WTC11 (cell line): ENCODE measurements around the gene CDK6. TPM values are rescaled to one million over a fixed set of nuclear protein-coding genes. Genes with fewer than 3 reads are reported as not detected.
A peak's percentile ranks its signal among the peaks of the same experiment; 100 is the strongest.

Experiments used
- ATAC-seq: fragments of 200-7000 bp; cut with Tn5 transposase; 2 replicates; pipeline ENCODE4 v1.10.0; 2021; ENCODE audit warnings: mild to moderate bottlenecking, moderate library complexity
- CTCF ChIA-PET: fragments of 300-600 bp; sonication (Branson Sonifier 250); formaldehyde crosslinking; loops from one replicate; lab custom pipeline; 2021; ENCODE audit warnings: antibody characterized with exemption; lab: Charles Lee
- POLR2A ChIA-PET: fragments of 350-600 bp; sonication (Branson Sonifier 250); formaldehyde crosslinking; loops from one replicate; lab custom pipeline; 2021; ENCODE audit warnings: antibody characterized with exemption; lab: Charles Lee
- DNase-seq: peaks from one replicate; pipeline ENCODE4 v3.0.0; 2021; ENCODE audit warnings: low spot score
- H3K27ac Mint-ChIP-seq: 2 replicates; pipeline ENCODE4 v1.8.0; 2021; ENCODE audit warnings: mixed read lengths
- H3K27me3 Mint-ChIP-seq: 2 replicates; pipeline ENCODE4 v1.8.0; 2021; ENCODE audit warnings: low read depth, mild to moderate bottlenecking, moderate library complexity, mixed read lengths
- H3K36me3 Mint-ChIP-seq: 2 replicates; pipeline ENCODE4 v1.8.0; 2021; ENCODE audit warnings: mixed read lengths
- H3K4me1 Mint-ChIP-seq: 2 replicates; pipeline ENCODE4 v1.8.0; 2022; ENCODE audit warnings: mixed read lengths
- H3K4me3 Mint-ChIP-seq: 2 replicates; pipeline ENCODE4 v1.8.0; 2021; ENCODE audit warnings: mild to moderate bottlenecking, moderate library complexity, mixed read lengths
- H3K9me3 Mint-ChIP-seq: 2 replicates; pipeline ENCODE4 v1.8.0; 2021; ENCODE audit warnings: mixed read lengths
- CBFB ChIP-seq: sonication (generic); formaldehyde crosslinking; IDR thresholded peaks from 2 replicates; pipeline ENCODE4 v1.8.1; 2022; ENCODE audit warnings: mild to moderate bottlenecking, low read depth, missing genetic modification reagents
- EMX1 ChIP-seq: fragments of 250-450 bp; sonication (Bioruptor Pico); IDR thresholded peaks from 2 replicates; pipeline ENCODE4 v1.8.0; 2021; ENCODE audit warnings: mild to moderate bottlenecking
- ETV6 ChIP-seq: sonication (generic); formaldehyde crosslinking; IDR thresholded peaks from 2 replicates; pipeline ENCODE4 v1.8.1; 2022; ENCODE audit warnings: mild to moderate bottlenecking, missing genetic modification reagents
- GRHL2 ChIP-seq: fragments of 250-450 bp; sonication (Bioruptor Pico); IDR thresholded peaks from 2 replicates; pipeline ENCODE4 v1.8.0; 2022; ENCODE audit warnings: mild to moderate bottlenecking, moderate library complexity; ENCODE audit not compliant: insufficient replicate concordance, severe bottlenecking
- HMGA2 ChIP-seq: fragments of 250-450 bp; sonication (Bioruptor Pico); IDR thresholded peaks from 2 replicates; pipeline ENCODE4 v1.4.0; 2021; ENCODE audit warnings: mild to moderate bottlenecking, moderate library complexity
- IRF2 ChIP-seq: sonication (generic); formaldehyde crosslinking; IDR thresholded peaks from 2 replicates; pipeline ENCODE4 v1.8.0; 2022; ENCODE audit warnings: low read depth, missing genetic modification reagents, borderline replicate concordance
- JAZF1 ChIP-seq: fragments of 250-450 bp; sonication (Bioruptor Pico); IDR thresholded peaks from 2 replicates; pipeline ENCODE4 v1.9.0; 2021; ENCODE audit warnings: moderate library complexity, mild to moderate bottlenecking, inconsistent platforms
- MYBL2 ChIP-seq: sonication (generic); formaldehyde crosslinking; IDR thresholded peaks from 2 replicates; pipeline ENCODE4 v1.8.1; 2023; ENCODE audit warnings: mild to moderate bottlenecking, moderate library complexity, missing genetic modification reagents
- NR1H2 ChIP-seq: sonication (generic); formaldehyde crosslinking; IDR thresholded peaks from 2 replicates; pipeline ENCODE4 v1.9.0; 2021; ENCODE audit warnings: mild to moderate bottlenecking, moderate library complexity, missing genetic modification reagents
- PRRX2 ChIP-seq: fragments of 250-450 bp; sonication (Bioruptor Pico); IDR thresholded peaks from 2 replicates; pipeline ENCODE4 v1.8.0; 2021; ENCODE audit warnings: mild to moderate bottlenecking
- SMAD3 ChIP-seq: sonication (generic); formaldehyde crosslinking; IDR thresholded peaks from 2 replicates; pipeline ENCODE4 v1.8.0; 2022; ENCODE audit warnings: missing genetic modification reagents, mild to moderate bottlenecking, borderline replicate concordance
- SMAD4 ChIP-seq: sonication (generic); formaldehyde crosslinking; IDR thresholded peaks from 2 replicates; pipeline ENCODE4 v1.8.0; 2022; ENCODE audit warnings: mild to moderate bottlenecking, missing genetic modification reagents
- SOX15 ChIP-seq: fragments of 250-450 bp; sonication (Bioruptor Pico); IDR thresholded peaks from 2 replicates; pipeline ENCODE4 v1.9.0; 2021; ENCODE audit warnings: mild to moderate bottlenecking
- SP1 ChIP-seq: sonication (generic); formaldehyde crosslinking; conservative IDR thresholded peaks from 2 replicates; pipeline ENCODE4 v1.8.1; 2022; ENCODE audit warnings: missing genetic modification reagents
- TEAD4 ChIP-seq: sonication (generic); formaldehyde crosslinking; IDR thresholded peaks from 2 replicates; pipeline ENCODE4 v1.8.0; 2022; ENCODE audit warnings: mild to moderate bottlenecking, missing genetic modification reagents
- TP53 ChIP-seq: sonication (generic); formaldehyde crosslinking; IDR thresholded peaks from 2 replicates; pipeline ENCODE4 v1.8.1; 2023; ENCODE audit warnings: mild to moderate bottlenecking, missing genetic modification reagents
- ZNF416 ChIP-seq: fragments of 250-450 bp; sonication (Bioruptor Pico); IDR thresholded peaks from 2 replicates; pipeline ENCODE4 v1.9.0; 2021; ENCODE audit warnings: mild to moderate bottlenecking, inconsistent platforms
- ZNF671 ChIP-seq: fragments of 250-450 bp; sonication (Bioruptor Pico); IDR thresholded peaks from 2 replicates; pipeline ENCODE4 v1.8.0; 2021; ENCODE audit warnings: mild to moderate bottlenecking
- total RNA-seq: library from RNA; stranded (reverse); gene quantifications from 3 replicates; pipeline ENCODE4 v1.2.3, GENCODE V29; 2021
- TF ChIP-seq, protein P1 (sequence below): sonication (generic); formaldehyde crosslinking; IDR thresholded peaks from 2 replicates; pipeline ENCODE4 v1.8.0; 2022; ENCODE audit warnings: missing genetic modification reagents
- TF ChIP-seq, protein P2 (sequence below): sonication (generic); formaldehyde crosslinking; conservative IDR thresholded peaks from 2 replicates; pipeline ENCODE4 v1.8.1; 2022; ENCODE audit warnings: mild to moderate bottlenecking, missing genetic modification reagents
- TF ChIP-seq, protein P3 (sequence below): sonication (generic); formaldehyde crosslinking; IDR thresholded peaks from 2 replicates; pipeline ENCODE4 v1.8.1; 2023; ENCODE audit warnings: mild to moderate bottlenecking, missing genetic modification reagents
- TF ChIP-seq, protein P4 (sequence below): fragments of 250-450 bp; sonication (Bioruptor Pico); IDR thresholded peaks from 2 replicates; pipeline ENCODE4 v2.1.2; 2022; ENCODE audit warnings: mild to moderate bottlenecking, moderate library complexity
- TF ChIP-seq, protein P5 (sequence below): sonication (generic); formaldehyde crosslinking; IDR thresholded peaks from 2 replicates; pipeline ENCODE4 v1.8.1; 2022; ENCODE audit warnings: low read depth, missing genetic modification reagents, borderline replicate concordance
- TF ChIP-seq, protein P6 (sequence below): sonication (generic); formaldehyde crosslinking; IDR thresholded peaks from 2 replicates; pipeline ENCODE4 v1.8.0; 2022; ENCODE audit warnings: mild to moderate bottlenecking, missing genetic modification reagents

CDK6 gene
- total RNA-seq, 1 experiment from 2014 or later = 47.2 TPM

DNA sequence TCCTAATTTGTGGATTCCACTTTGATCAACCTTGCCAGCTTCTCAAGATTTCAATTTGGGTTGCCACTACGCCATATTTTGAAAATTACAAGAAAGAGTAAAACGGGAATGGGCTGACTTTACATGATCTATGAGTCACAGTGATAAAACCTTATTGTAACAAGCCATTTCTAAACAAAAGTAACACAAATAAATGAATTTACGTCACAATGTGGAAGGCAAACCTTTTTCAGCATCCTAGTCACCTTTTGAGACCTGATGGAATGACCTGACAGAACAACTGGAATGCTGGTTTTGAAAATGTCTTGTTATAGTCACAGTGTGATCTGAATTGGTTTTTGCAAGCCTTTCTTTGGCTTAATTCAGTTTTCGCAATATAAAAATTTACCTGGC lies 85.9 kb downstream of the CDK6 start:
- H3K27me3 Mint-ChIP-seq = no peaks in the 10 kb centered on the region
- H3K36me3 Mint-ChIP-seq = no peaks in the 10 kb centered on the region
- ChIA-PET CTCF (no interaction called here), POLR2A (no interaction called here)
- peaks cover 66% of the 10 kb centered on the region for H3K4me1 Mint-ChIP-seq
- H3K9me3 Mint-ChIP-seq = 0 out of 2 replicates have a peak, but pooled peaks cover 3% of the 10 kb centered on the region
- DNase-seq (no peak), ATAC-seq (no peak)
- TF ChIP-seq, protein P1, sequence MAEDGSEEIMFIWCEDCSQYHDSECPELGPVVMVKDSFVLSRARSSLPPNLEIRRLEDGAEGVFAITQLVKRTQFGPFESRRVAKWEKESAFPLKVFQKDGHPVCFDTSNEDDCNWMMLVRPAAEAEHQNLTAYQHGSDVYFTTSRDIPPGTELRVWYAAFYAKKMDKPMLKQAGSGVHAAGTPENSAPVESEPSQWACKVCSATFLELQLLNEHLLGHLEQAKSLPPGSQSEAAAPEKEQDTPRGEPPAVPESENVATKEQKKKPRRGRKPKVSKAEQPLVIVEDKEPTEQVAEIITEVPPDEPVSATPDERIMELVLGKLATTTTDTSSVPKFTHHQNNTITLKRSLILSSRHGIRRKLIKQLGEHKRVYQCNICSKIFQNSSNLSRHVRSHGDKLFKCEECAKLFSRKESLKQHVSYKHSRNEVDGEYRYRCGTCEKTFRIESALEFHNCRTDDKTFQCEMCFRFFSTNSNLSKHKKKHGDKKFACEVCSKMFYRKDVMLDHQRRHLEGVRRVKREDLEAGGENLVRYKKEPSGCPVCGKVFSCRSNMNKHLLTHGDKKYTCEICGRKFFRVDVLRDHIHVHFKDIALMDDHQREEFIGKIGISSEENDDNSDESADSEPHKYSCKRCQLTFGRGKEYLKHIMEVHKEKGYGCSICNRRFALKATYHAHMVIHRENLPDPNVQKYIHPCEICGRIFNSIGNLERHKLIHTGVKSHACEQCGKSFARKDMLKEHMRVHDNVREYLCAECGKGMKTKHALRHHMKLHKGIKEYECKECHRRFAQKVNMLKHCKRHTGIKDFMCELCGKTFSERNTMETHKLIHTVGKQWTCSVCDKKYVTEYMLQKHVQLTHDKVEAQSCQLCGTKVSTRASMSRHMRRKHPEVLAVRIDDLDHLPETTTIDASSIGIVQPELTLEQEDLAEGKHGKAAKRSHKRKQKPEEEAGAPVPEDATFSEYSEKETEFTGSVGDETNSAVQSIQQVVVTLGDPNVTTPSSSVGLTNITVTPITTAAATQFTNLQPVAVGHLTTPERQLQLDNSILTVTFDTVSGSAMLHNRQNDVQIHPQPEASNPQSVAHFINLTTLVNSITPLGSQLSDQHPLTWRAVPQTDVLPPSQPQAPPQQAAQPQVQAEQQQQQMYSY (CRISPR knock-in tag) = no peak
- TF ChIP-seq ETV6 = no peak
- no peak overlapping the region for H3K4me3 Mint-ChIP-seq
- 0 out of 2 replicates have a peak overlapping the region, but pooled peaks have one; percentile 10 for H3K27ac Mint-ChIP-seq

DNA sequence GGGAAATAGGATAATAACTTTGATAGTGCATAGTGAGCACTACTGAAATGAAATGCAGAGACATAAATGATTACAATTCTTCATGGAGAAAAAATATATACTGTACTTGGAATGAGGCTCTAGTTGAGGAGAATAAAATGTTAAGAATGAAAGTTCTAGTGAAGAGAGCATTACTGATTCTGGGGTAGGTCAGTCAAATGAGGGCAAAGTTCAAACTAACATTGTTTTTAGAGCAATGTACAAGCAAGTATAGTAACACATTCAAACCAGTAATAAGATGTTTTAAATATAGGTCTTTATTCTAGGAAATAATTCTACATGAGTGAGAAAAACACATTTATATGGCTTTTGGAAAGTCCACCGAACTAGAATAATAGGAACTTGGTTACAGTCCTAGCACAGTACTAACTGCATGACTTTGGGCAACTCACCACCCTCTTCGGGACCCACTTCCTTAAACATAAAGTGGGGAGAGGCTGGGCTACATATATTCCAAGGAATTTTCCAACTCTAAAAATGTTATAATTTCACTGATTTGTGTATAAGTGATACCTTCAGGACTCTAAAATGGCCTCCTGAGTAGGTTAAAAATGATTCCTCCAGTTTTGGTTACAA lies 86.4 kb downstream of the CDK6 start:
- DNase-seq (no peak), ATAC-seq (no peak)
- POLR2A ChIA-PET = no interaction called here
- H3K27me3 Mint-ChIP-seq = no peaks in the 10 kb centered on the region
- no peak overlapping the region for H3K27ac Mint-ChIP-seq
- CTCF ChIA-PET = no interaction called here
- H3K36me3 Mint-ChIP-seq = no peaks in the 10 kb centered on the region
- 0 out of 2 replicates have a peak, but pooled peaks cover 3% of the 10 kb centered on the region for H3K9me3 Mint-ChIP-seq
- no peak for TF ChIP-seq GRHL2 (CRISPR knock-in tag)
- no peak for TF ChIP-seq SMAD4 (CRISPR knock-in tag)
- no peak for TF ChIP-seq TP53
- TF ChIP-seq SMAD3 (CRISPR knock-in tag) = no peak
- TF ChIP-seq ZNF416 (CRISPR knock-in tag) = no peak
- TF ChIP-seq MYBL2 = no peak
- TF ChIP-seq, protein P2, sequence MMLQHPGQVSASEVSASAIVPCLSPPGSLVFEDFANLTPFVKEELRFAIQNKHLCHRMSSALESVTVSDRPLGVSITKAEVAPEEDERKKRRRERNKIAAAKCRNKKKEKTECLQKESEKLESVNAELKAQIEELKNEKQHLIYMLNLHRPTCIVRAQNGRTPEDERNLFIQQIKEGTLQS (CRISPR knock-in tag) = no peak
- no peak for TF ChIP-seq EMX1
- no peak for TF ChIP-seq NR1H2 (CRISPR knock-in tag)
- TF ChIP-seq, protein P3, sequence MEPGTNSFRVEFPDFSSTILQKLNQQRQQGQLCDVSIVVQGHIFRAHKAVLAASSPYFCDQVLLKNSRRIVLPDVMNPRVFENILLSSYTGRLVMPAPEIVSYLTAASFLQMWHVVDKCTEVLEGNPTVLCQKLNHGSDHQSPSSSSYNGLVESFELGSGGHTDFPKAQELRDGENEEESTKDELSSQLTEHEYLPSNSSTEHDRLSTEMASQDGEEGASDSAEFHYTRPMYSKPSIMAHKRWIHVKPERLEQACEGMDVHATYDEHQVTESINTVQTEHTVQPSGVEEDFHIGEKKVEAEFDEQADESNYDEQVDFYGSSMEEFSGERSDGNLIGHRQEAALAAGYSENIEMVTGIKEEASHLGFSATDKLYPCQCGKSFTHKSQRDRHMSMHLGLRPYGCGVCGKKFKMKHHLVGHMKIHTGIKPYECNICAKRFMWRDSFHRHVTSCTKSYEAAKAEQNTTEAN (CRISPR knock-in tag) = no peak
- TF ChIP-seq CBFB = no peak
- TF ChIP-seq SP1 = no peak
- TF ChIP-seq SOX15 = no peak
- TF ChIP-seq, all 79 proteins: peak for 0
- Mint-ChIP-seq H3K4me3 (no peak overlapping the region), H3K4me1 (peaks cover 61% of the 10 kb centered on the region)

DNA sequence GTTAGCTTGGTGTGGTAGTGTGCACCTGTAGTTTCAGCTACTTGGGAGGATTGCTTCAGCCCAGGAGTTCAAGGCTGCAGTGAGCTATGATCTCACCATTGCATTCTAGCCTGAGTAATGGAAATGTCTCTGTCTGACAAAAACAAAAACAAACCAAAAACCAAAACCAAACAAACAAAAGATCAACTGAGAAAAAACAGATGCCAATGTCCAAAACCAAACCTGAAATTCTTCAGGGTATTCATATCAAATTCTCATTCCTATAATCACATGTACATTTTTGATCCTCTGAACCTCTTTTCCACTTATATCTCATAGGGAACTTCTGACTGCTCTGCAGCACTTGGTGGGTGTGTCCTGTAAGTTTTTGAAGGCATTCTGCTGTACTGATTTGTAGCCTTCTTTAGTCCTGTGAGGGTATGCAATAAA lies 87.0 kb downstream of the CDK6 start:
- POLR2A ChIA-PET = no interaction called here
- Mint-ChIP-seq H3K4me1 (peaks cover 55% of the 10 kb centered on the region), H3K9me3 (0 out of 2 replicates have a peak, but pooled peaks cover 3% of the 10 kb centered on the region), H3K27ac (no peak overlapping the region; the same call in 1 of the 2 replicates), H3K4me3 (no peak overlapping the region)
- TF ChIP-seq, protein P4, sequence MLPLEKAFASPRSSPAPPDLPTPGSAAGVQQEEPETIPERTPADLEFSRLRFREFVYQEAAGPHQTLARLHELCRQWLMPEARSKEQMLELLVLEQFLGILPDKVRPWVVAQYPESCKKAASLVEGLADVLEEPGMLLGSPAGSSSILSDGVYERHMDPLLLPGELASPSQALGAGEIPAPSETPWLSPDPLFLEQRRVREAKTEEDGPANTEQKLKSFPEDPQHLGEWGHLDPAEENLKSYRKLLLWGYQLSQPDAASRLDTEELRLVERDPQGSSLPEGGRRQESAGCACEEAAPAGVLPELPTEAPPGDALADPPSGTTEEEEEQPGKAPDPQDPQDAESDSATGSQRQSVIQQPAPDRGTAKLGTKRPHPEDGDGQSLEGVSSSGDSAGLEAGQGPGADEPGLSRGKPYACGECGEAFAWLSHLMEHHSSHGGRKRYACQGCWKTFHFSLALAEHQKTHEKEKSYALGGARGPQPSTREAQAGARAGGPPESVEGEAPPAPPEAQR (CRISPR knock-in tag) = no peak
- TF ChIP-seq, protein P5, sequence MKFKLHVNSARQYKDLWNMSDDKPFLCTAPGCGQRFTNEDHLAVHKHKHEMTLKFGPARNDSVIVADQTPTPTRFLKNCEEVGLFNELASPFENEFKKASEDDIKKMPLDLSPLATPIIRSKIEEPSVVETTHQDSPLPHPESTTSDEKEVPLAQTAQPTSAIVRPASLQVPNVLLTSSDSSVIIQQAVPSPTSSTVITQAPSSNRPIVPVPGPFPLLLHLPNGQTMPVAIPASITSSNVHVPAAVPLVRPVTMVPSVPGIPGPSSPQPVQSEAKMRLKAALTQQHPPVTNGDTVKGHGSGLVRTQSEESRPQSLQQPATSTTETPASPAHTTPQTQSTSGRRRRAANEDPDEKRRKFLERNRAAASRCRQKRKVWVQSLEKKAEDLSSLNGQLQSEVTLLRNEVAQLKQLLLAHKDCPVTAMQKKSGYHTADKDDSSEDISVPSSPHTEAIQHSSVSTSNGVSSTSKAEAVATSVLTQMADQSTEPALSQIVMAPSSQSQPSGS (CRISPR knock-in tag) = no peak
- TF ChIP-seq, protein P2 (CRISPR knock-in tag) = no peak
- TF ChIP-seq, protein P6, sequence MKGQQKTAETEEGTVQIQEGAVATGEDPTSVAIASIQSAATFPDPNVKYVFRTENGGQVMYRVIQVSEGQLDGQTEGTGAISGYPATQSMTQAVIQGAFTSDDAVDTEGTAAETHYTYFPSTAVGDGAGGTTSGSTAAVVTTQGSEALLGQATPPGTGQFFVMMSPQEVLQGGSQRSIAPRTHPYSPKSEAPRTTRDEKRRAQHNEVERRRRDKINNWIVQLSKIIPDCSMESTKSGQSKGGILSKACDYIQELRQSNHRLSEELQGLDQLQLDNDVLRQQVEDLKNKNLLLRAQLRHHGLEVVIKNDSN (CRISPR knock-in tag) = no peak
- TF ChIP-seq ZNF671 (CRISPR knock-in tag) (no peak), JAZF1 (CRISPR knock-in tag) (no peak), IRF2 (CRISPR knock-in tag) (no peak), HMGA2 (CRISPR knock-in tag) (no peak), PRRX2 (CRISPR knock-in tag) (no peak), TEAD4 (CRISPR knock-in tag) (no peak)
- TF ChIP-seq, all 79 proteins: peak for 0
- ATAC-seq (no peak), DNase-seq (no peak)
- Mint-ChIP-seq H3K27me3 (no peaks in the 10 kb centered on the region), H3K36me3 (no peaks in the 10 kb centered on the region)
- CTCF ChIA-PET = no interaction called here
